ENCODE data around the gene MYH7B. TPM values are rescaled to one million over a fixed set of nuclear protein-coding genes. Genes with fewer than 3 reads are reported as not detected.

Gene MYH7B
- total and polyA plus RNA-seq, 2 experiments from 2014 or later = 0.10 to 1.1 TPM

DNA sequence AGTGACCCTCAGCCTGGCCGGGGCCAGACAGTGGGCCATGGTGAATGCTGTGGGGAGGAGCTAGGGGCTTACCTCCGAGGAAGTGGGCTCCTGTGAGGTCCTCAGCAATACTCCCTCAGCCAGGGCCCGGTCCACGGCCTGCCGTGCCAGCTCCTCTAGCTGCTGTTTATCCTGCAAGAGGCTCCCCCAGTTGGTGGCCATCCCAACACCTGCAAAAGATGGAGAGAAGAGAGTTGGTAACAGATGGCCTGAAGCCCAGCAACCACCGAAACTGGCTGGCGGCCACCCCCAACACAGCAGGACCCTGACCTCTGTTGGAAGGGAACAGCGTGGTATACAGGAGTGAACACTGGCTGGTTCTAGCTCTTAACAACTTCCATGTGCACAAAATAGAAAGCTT lies 4.0 kb upstream of the MYH7B start (continued):
- TF ChIP-seq, protein P1, sequence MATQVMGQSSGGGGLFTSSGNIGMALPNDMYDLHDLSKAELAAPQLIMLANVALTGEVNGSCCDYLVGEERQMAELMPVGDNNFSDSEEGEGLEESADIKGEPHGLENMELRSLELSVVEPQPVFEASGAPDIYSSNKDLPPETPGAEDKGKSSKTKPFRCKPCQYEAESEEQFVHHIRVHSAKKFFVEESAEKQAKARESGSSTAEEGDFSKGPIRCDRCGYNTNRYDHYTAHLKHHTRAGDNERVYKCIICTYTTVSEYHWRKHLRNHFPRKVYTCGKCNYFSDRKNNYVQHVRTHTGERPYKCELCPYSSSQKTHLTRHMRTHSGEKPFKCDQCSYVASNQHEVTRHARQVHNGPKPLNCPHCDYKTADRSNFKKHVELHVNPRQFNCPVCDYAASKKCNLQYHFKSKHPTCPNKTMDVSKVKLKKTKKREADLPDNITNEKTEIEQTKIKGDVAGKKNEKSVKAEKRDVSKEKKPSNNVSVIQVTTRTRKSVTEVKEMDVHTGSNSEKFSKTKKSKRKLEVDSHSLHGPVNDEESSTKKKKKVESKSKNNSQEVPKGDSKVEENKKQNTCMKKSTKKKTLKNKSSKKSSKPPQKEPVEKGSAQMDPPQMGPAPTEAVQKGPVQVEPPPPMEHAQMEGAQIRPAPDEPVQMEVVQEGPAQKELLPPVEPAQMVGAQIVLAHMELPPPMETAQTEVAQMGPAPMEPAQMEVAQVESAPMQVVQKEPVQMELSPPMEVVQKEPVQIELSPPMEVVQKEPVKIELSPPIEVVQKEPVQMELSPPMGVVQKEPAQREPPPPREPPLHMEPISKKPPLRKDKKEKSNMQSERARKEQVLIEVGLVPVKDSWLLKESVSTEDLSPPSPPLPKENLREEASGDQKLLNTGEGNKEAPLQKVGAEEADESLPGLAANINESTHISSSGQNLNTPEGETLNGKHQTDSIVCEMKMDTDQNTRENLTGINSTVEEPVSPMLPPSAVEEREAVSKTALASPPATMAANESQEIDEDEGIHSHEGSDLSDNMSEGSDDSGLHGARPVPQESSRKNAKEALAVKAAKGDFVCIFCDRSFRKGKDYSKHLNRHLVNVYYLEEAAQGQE (IDR thresholded peaks at IDR 0.05; ENCODE audit: unreplicated experiment) = no peak
- TF ChIP-seq STAT1 (IDR thresholded peaks at IDR 0.05; ENCODE audit: unreplicated experiment) (no peak), ZNF331 (CRISPR knock-in tag; IDR thresholded peaks at IDR 0.05; ENCODE audit: low read depth) (no peak), CTCF (conservative IDR thresholded peaks at IDR 0.05; ENCODE audit: low read depth in 2 of 2) (no peak), NANOG (IDR thresholded peaks at IDR 0.05; ENCODE audit: borderline replicate concordance) (no peak)
- TF ChIP-seq, protein P2, sequence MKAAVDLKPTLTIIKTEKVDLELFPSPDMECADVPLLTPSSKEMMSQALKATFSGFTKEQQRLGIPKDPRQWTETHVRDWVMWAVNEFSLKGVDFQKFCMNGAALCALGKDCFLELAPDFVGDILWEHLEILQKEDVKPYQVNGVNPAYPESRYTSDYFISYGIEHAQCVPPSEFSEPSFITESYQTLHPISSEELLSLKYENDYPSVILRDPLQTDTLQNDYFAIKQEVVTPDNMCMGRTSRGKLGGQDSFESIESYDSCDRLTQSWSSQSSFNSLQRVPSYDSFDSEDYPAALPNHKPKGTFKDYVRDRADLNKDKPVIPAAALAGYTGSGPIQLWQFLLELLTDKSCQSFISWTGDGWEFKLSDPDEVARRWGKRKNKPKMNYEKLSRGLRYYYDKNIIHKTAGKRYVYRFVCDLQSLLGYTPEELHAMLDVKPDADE (IDR thresholded peaks at IDR 0.05) = no peak

DNA sequence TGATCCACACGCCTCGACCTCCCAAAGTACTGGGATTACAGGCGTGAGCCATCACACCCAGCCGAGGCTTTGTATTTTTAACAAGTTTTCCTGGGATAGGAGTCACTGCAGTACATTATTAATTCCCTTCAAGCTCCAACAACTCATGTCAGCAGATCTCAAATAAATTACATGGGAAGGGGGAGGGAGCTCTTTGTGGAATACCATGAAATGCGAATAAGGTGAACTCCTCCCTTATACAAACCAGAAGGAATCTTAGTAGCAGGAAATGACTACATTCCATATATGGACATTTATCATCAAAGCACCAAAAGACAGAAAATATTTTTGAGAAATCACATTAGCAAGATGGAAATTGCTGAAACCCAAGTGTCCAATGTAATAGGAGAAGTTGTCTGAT lies 3.0 kb upstream of the MYH7B start:
- Histone ChIP-seq H3K4me3 (no peak overlapping the region), H3K36me3 (ENCODE audit: insufficient read depth) (peaks cover 5% of the 10 kb centered on the region; the same call in 1 of the 2 replicates), H3K4me1 (ENCODE audit: insufficient read depth) (peaks cover 32% of the 10 kb centered on the region), H2AFZ (no peak overlapping the region), H3F3A (replicated peaks; ENCODE audit: low read depth) (peaks cover 15% of the 10 kb centered on the region; the same call in 1 of the 2 replicates), H3K27ac (ENCODE audit: low read depth) (no peak overlapping the region; the same call in 1 of the 2 replicates), H4K20me1 (replicated peaks; ENCODE audit: insufficient read depth) (no peaks in the 10 kb centered on the region; the same call in 1 of the 2 replicates), H3K9me2 (ENCODE audit: insufficient read depth) (no peaks in the 10 kb centered on the region), H3K27me3 (ENCODE audit: insufficient read depth) (no peaks in the 10 kb centered on the region), H3K79me2 (replicated peaks; ENCODE audit: insufficient read depth) (no peaks in the 10 kb centered on the region), H3K4me2 (no peak overlapping the region)
- Mint-ChIP-seq H3K36me3 (ENCODE audit: low read depth) (0 out of 3 replicates have a peak, but pooled peaks cover 3% of the 10 kb centered on the region), H3K4me3 (no peak overlapping the region), H3K4me1 (peaks cover 37% of the 10 kb centered on the region), H3K9me3 (peaks cover 4% of the 10 kb centered on the region; the same call in 2 of the 3 replicates), H3K27me3 (ENCODE audit: insufficient read depth, low read depth, poor library complexity) (peaks cover 15% of the 10 kb centered on the region), H3K27ac (no peak overlapping the region)
- DNase-seq (ENCODE audit: low spot score) (no peak), ATAC-seq (no peak)
- TF ChIP-seq, protein P1 (IDR thresholded peaks at IDR 0.05; ENCODE audit: unreplicated experiment) = no peak
- TF ChIP-seq EZH2phosphoT487 (IDR thresholded peaks at IDR 0.05; ENCODE audit: unreplicated experiment) (no peak), ZNF331 (CRISPR knock-in tag; IDR thresholded peaks at IDR 0.05; ENCODE audit: low read depth) (no peak)
- TF ChIP-seq, protein P3, sequence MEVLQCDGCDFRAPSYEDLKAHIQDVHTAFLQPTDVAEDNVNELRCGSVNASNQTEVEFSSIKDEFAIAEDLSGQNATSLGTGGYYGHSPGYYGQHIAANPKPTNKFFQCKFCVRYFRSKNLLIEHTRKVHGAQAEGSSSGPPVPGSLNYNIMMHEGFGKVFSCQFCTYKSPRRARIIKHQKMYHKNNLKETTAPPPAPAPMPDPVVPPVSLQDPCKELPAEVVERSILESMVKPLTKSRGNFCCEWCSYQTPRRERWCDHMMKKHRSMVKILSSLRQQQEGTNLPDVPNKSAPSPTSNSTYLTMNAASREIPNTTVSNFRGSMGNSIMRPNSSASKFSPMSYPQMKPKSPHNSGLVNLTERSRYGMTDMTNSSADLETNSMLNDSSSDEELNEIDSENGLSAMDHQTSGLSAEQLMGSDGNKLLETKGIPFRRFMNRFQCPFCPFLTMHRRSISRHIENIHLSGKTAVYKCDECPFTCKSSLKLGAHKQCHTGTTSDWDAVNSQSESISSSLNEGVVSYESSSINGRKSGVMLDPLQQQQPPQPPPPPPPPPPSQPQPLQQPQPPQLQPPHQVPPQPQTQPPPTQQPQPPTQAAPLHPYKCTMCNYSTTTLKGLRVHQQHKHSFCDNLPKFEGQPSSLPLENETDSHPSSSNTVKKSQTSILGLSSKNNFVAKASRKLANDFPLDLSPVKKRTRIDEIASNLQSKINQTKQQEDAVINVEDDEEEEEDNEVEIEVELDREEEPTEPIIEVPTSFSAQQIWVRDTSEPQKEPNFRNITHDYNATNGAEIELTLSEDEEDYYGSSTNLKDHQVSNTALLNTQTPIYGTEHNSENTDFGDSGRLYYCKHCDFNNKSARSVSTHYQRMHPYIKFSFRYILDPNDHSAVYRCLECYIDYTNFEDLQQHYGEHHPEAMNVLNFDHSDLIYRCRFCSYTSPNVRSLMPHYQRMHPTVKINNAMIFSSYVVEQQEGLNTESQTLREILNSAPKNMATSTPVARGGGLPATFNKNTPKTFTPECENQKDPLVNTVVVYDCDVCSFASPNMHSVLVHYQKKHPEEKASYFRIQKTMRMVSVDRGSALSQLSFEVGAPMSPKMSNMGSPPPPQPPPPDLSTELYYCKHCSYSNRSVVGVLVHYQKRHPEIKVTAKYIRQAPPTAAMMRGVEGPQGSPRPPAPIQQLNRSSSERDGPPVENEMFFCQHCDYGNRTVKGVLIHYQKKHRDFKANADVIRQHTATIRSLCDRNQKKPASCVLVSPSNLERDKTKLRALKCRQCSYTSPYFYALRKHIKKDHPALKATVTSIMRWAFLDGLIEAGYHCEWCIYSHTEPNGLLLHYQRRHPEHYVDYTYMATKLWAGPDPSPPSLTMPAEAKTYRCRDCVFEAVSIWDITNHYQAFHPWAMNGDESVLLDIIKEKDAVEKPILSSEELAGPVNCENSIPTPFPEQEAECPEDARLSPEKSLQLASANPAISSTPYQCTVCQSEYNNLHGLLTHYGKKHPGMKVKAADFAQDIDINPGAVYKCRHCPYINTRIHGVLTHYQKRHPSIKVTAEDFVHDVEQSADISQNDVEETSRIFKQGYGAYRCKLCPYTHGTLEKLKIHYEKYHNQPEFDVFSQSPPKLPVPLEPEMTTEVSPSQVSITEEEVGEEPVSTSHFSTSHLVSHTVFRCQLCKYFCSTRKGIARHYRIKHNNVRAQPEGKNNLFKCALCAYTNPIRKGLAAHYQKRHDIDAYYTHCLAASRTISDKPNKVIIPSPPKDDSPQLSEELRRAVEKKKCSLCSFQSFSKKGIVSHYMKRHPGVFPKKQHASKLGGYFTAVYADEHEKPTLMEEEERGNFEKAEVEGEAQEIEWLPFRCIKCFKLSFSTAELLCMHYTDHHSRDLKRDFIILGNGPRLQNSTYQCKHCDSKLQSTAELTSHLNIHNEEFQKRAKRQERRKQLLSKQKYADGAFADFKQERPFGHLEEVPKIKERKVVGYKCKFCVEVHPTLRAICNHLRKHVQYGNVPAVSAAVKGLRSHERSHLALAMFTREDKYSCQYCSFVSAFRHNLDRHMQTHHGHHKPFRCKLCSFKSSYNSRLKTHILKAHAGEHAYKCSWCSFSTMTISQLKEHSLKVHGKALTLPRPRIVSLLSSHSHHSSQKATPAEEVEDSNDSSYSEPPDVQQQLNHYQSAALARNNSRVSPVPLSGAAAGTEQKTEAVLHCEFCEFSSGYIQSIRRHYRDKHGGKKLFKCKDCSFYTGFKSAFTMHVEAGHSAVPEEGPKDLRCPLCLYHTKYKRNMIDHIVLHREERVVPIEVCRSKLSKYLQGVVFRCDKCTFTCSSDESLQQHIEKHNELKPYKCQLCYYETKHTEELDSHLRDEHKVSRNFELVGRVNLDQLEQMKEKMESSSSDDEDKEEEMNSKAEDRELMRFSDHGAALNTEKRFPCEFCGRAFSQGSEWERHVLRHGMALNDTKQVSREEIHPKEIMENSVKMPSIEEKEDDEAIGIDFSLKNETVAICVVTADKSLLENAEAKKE (CRISPR knock-in tag; IDR thresholded peaks at IDR 0.05) = no peak

Measured in GM23338 (cell line).